GM21526 (cell line): ENCODE results near the gene DEFB121.
"Not testable (repeated sequence)": the region's sequence is repeated elsewhere in the genome, so short reads cannot be mapped to it uniquely, and the experiment has no call there.

Experiments
- ATAC-seq: cut with Tn5 transposase; IDR thresholded peaks from one replicate; pipeline ENCODE4 v1.9.1; 2021; ENCODE audit warnings: moderate library complexity; ENCODE audit not compliant: unreplicated experiment, low FRiP score

DEFB121 gene

GRCh38 chr20:31406115-31406514 is at the start of gene DEFB121:
Gene DEFB121, minus strand, starts transcription at chr20:31406215. Its CDS starts 63 bp downstream, at chr20:31406152.
- no peak for ATAC-seq

- no peak for ATAC-seq
These were observed 48.3 kb upstream of the DEFB121 start for GRCh38 chr20:31454361-31454760.

GRCh38 chr20:31452575-31452974 is 46.6 kb upstream of the DEFB121 start:
- ATAC-seq = no peak

- ATAC-seq = no peak
These were observed 43.7 kb upstream of the DEFB121 start for GRCh38 chr20:31449511-31450414.

GRCh38 chr20:31446084-31446819 is 40.2 kb upstream of the DEFB121 start:
- no peak for ATAC-seq

GRCh38 chr20:31440012-31440659 is 34.1 kb upstream of the DEFB121 start, which contains the start of gene DEFB123:
Gene DEFB123, plus strand, starts transcription at chr20:31440632. Its CDS starts 67 bp downstream, at chr20:31440699.
- no peak for ATAC-seq

GRCh38 chr20:31430568-31431115 is 24.6 kb upstream of the DEFB121 start:
- no peak for ATAC-seq

- not testable (repeated sequence) for ATAC-seq
These were observed 21.6 kb upstream of the DEFB121 start for GRCh38 chr20:31427576-31427975.

GRCh38 chr20:31426891-31427551 is 21.0 kb upstream of the DEFB121 start:
- ATAC-seq = not testable (repeated sequence)

- no peak for ATAC-seq
These were observed 19.8 kb upstream of the DEFB121 start for GRCh38 chr20:31425797-31426196.

GRCh38 chr20:31418307-31418706 is 12.3 kb upstream of the DEFB121 start:
- ATAC-seq = no peak

- no peak for ATAC-seq
These were observed 9.6 kb upstream of the DEFB121 start for GRCh38 chr20:31415653-31416052.

- ATAC-seq = no peak
These were observed 8.4 kb upstream of the DEFB121 start for GRCh38 chr20:31414381-31414780.

GRCh38 chr20:31410011-31410410 is 4.0 kb upstream of the DEFB121 start:
- no peak for ATAC-seq

- ATAC-seq = no peak
These were observed 2.1 kb downstream of the DEFB121 start for GRCh38 chr20:31403886-31404285.

- ATAC-seq = no peak
These were observed 11.1 kb downstream of the DEFB121 start for GRCh38 chr20:31394900-31395299.

GRCh38 chr20:31392836-31393235 is 13.2 kb downstream of the DEFB121 start:
- no peak for ATAC-seq

- no peak for ATAC-seq
These were observed 15.5 kb downstream of the DEFB121 start, which contains the start of gene DEFB119 for GRCh38 chr20:31390490-31390889. Gene DEFB119, minus strand, starts transcription at chr20:31390590. Its CDS starts 107 bp downstream, at chr20:31390483.

GRCh38 chr20:31374346-31374745 is 31.7 kb downstream of the DEFB121 start:
- no peak for ATAC-seq

- no peak for ATAC-seq
These were observed 37.7 kb downstream of the DEFB121 start, which contains the start of gene DEFB118 for GRCh38 chr20:31368301-31368700. Gene DEFB118, plus strand, starts transcription at chr20:31368601. Its CDS starts 50 bp downstream, at chr20:31368651.
